Measurements from ENCODE around the gene KCNG3.

Gene KCNG3

DNA sequence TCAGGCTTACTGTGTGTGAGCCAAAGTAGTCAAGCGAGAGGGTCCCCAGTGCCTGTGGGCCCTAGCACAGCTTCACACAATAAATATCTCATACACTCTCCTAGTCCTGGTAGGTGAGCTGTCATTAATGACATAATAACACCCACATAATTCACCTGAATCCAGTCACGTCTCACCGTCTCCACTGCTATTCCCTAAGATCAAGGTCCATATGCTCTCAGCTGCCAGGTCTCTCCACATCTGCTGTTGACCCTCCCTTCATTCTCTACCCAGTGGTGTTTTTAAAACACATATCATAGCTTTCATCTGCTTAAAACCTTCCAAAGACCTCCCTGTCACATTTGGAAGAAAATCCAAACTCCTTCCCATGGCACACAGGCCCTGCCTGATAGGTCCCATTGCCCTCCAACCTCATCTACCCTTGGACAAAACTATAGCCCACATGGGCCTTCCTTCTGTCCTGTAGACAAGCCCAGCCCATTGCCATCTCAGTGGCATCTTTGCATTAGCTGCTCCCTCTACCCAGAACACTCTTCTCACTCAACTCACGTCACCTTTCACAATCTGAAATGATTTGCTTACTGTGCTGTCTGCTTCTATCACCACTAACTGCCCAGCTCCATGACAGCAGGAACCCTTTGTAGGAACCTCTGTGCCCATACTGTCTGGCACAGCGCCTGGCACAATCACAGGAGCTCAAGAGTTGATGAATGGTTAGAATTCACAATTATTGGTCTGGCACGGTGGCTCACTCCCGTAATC is 7.5 kb downstream of the KCNG3 start:
- no peak for DNase-seq (ENCODE audit: low read depth, low spot score)

DNA sequence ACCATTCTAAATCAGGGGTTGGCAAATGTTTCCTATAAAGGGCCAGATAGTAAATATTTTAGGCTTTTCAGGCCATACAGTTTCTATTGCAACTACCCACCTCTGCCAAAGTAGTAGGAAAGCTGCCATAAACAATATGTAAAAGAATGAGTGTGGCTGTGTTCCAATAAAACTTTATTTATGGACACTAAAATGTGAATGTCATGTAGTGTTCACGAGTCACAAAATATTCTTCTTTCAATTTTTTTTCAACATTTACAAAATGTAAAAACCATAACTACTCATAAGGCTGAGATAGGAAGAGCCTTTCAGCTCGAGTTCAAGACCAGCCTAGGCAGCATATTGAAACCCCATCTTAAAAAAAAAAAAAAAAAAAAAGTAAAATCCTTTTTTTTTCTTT is 13.4 kb downstream of the KCNG3 start:
- DNase-seq (ENCODE audit: low read depth, low spot score) = no peak

DNA sequence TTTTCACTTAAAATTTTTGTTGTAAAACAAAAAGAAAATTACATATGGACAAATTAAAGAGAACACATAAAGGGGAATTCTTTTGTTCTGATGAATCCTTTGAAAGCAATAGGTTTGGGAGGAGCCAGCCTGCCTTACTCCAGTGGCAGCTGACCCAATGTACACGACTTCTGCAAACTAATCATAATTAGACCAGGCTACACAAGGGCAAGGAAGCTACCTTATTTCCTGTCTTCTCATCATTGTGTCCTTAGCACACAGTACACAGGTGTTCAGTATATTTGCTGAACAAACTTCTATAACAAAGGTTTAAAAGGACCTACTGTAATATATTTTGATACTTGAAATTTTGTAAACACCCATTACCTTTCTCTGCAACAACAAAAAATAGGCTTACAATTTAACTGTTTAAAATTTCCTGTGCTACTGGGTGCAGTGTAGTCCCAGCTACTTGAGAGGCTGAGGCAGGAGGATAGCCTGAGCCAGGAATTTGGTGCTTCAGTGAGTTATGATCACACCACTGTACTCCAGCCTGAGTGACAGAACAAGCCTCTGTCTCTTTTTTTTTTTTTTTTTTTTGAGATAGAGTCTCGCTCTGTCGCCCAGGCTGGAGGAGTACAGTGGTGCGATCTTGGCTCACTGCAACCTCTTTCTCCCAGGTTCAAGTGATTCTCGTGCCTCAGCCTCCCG is 18.9 kb downstream of the KCNG3 start:
- DNase-seq (ENCODE audit: low read depth, low spot score) = no peak

DNA sequence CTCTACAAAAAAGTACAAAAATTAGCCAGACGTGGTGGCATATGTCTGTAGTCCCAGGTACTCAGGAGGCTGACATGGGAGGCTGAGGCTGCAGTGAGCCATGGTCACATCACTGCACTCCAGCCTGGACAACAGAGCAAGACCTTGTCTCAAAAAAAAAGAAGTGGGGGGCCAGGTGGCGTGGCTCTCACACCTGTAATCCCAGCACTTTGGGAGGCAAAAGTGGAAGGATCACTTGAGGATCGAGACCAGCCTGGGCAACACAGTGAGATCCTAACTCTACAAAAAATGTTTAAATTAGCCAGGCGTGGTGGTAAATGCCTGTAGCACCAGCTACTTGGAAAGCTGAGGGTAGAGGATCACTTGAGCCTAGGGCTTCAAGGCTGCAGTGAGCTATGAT is 23.1 kb downstream of the KCNG3 start:
- DNase-seq (ENCODE audit: low read depth, low spot score) = no peak

DNA sequence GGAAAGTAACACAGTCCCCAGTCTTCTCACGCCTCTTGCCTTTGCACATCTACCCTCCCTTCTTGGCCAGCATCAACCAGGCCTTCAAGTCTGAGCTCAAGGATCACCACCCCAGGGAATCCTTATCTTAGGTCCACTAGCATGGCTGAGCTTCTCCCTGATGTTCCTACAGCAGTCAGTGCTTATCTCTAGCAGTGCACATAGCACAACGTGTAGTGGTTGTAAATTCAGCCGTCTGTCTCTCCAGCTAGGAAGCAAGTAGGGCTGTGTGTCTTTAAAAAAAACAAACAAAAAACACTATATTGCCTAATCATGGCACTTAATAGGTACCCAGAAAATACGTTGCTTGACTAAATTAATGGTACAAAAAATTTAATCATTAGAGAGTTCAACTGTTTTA is 29.2 kb downstream of the KCNG3 start:
- no peak for DNase-seq (ENCODE audit: low read depth, low spot score)

DNA sequence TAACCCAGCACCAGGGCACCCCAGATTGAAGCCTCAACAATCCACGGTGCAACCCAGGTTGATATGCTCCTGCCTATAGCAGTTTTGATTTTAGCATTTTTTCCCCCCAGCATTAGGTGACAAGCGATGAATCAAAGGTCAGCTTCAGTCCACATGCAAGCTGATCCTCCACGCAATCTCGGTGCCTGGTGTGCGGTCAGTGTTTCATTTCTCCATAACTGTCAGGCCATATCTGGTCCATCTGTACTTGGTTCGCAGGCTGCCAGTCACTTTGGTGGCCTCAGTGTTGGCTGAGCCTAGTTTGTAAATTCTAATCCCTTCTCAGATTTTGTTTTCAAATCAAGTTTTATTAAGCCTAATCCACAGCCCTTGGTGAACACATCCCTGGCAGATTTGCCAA is 30.2 kb downstream of the KCNG3 start:
- no peak for DNase-seq (ENCODE audit: low read depth, low spot score)

DNA sequence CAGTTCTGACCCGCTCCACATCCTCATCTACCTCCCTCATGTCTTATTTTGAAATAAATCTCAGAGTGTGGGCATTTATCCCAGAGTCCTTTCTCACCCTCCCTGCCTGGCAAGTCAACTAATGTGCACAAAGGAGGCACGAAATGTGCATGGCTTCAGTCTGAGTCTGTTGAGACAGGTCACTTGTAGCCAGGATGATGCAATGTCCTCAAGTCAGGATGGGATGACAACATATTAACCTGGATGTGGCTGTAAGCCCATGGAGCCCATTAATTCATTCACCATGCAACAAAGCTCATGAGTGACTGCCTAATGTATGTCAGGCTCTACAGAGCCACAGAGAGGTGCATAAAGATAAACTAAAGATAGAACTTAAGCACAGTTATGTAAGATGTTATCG is 34.5 kb downstream of the KCNG3 start:
- DNase-seq (ENCODE audit: low read depth, low spot score) = no peak

DNA sequence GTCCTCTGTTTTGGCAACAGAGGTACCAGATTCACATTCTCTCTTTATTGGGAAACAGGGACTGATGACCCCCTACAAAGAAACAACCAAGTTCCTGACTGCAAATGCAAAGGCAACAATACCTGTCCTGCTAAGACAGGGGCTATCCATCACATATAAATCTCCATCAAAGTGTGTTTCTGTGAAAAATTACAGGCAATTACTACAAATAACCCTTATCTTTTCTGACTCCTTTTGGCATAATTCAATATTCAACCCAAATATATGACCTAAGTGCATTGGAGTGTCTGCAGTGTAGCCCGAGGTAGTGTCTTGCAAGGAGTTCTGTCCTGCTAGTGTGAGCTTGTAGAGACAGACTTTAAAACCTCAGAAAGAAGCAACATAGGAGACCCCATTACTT is 35.4 kb downstream of the KCNG3 start:
- DNase-seq (ENCODE audit: low read depth, low spot score) = no peak

DNA sequence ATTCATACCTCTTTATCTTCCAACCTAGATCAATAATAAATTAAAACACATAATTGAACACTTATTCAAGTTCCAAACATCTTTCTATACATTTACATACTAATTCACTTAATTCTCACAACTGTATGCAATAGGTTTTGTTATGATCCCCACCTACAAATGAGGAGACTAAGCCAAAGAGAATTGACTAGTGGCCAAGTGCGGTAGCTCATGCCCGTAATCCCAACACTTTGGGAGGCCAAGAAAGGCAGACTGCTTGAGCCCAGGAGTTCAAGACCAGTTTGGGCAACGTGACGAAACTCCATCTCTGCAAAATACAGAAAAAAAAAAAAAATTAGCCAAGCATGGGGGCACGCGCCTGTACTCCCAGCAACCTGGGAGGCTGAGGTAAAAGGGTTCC is 36.8 kb downstream of the KCNG3 start:
- DNase-seq (ENCODE audit: low read depth, low spot score) = no peak

DNA sequence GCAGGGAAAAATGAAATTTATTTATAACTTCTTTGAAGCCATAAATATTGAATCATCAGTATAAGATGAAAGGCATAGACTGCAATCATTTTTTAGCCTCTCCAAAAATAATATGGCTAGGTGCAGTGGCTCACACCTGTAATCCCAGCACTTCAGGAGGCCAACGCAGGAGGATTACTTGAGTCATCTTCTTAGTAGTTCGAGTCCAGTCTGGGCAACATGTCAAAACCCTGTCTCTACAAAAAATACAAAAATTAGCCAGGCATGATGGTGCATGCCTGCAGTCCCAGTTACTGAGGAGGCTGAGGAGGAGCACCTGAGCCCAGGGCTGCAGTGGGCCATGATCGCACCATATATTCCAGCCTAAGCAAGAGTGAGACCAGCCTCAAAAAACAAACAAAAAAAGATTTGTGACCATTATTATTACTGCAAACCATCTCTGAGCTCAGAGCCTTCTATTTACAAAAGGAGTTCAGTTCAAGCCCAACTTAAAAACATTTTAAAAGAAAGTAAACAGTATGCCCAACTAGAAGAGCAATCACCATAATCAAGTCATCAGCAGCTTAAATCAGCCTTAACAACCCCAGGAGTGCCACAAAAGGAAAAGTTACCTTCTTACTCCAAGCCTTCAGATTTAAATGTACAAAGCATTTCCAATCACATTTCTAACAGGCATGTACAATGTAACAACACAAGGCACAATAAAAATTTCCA is 37.5 kb downstream of the KCNG3 start:
- no peak for DNase-seq (ENCODE audit: low read depth, low spot score)

DNA sequence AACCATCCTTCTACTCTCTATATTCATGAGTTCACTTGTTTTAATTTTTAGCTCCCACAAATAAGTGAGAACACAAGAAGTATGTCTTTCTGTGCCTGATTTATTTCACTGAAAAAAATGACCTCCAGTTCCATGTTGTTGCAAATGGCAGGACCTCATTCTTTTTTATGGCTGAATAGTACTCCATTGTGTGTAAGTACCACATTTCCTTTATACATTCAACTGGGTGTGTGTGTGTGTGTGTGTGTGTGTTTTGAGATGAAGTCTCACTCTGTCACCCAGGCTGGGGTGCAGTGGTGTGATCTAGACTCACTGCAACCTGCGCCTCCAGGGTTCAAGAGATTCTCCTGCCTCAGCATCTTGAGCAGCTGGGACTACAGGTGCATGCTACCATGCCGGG is 41.2 kb downstream of the KCNG3 start:
- no peak for DNase-seq (ENCODE audit: low read depth, low spot score)

DNA sequence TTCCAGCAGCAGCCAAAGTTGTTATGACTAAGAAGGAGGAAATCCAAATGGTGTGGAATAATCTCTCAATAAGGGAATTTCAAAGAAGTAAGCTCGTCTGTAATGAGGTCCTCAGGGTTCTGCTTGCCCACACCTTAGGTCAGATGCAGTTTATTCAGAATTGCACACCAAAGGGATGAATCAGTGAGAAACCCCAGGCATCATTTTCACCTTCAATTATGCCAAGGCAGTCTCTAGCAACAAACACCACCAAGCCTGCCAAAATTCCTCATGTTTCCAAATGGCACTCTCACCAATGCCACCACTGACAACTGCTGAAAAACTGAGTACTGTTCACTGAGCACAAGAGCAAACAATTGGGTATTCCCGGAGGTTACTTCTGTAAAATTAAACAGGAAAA is 43.6 kb downstream of the KCNG3 start:
- DNase-seq (ENCODE audit: low read depth, low spot score) = no peak

DNA sequence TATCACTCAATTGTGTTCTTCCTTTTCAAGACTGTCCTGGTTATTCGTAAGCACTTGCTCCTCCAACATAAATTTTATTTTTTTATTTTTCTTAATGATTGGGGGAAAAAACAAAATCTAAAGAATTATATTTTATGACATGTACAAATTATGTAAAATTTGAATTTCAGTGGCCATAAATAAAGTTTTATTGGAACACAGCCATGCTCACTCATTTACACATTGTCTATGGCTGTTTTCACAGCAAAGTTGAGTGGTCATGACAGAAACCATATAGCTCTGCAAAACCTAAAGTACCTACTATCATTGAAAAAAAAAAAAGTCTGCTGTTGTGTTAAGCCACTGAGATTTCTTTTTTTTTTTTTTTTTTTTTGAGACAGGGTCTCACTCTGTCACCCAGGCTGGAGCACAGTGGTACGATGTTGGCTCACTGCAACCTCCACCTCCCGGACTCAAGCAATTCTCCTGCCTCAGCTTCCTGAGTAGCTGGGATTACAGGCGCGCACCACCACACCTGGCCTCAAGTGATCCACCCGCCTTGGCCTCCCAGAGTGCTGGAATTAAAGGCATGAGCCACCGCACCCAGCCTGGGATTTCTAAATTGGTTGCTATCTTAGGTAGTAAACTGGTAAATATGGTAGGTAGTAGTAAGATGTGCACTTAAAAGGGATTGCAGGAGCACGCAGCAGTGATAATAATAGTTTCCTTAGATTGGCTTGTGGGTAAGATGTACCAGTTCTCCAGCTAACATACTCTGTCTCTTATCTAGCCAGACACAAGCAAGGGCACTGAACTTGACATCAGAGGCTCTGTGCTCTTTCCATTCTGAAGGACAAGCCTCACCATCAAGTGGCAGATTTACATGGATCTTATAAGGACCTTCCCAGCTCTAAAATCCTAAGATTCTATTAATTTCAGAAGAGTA is 44.4 kb downstream of the KCNG3 start:
- no peak for DNase-seq (ENCODE audit: low read depth, low spot score)

DNA sequence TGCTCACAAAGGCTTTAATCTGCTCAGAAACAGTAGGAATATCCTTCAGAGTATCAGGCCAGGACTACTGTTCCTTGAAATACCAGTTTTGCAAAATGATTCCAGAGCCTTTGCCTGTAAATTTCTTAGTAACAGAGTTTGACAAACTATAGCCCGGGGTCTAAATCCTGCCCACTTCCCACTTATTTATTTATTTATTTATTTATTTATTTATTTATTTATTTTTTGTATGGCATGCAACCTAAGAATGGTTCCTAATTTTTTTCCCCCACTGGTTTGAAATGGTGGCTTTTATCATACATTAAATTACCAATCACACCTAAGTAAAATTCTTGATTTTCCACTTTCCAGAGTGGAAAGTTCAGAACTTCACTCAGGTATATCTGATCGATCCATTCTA is 45.6 kb downstream of the KCNG3 start:
- no peak for DNase-seq (ENCODE audit: low read depth, low spot score)

DNA sequence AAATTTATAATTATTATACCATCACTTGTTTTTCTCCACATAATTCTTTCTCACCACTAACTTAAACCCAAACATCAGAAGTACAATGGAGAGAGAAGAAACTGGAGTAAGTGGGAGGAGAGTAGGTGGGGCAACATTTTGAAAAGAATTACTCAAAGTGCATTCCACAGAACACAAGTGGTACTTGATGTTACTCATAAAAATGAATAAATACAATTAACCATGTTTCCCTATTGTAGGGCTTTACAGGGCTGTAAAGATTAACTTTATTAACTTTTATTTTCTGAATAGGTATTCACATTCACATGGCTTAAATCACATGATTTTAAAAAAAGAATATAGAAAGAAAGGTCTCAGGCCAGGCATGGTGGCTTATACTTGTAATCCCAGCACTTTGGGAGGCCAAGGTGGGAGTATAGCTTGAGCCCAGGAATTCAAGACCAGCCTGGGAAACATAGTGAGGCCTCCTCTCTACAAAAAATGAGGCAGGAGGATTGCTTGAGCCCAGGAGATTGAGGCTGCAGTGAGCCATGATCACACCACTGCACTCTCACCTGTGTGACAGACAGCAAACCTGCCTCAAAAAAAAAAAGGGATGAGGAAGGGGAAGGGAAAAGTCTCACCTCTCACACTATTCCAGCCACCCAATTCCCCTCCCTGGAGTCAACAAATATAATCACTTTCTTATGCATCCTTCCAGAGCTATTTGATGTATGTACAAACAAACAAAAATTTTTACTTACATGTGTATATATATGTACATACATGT is 47.1 kb downstream of the KCNG3 start:
- DNase-seq (ENCODE audit: low read depth, low spot score) = no peak

DNA sequence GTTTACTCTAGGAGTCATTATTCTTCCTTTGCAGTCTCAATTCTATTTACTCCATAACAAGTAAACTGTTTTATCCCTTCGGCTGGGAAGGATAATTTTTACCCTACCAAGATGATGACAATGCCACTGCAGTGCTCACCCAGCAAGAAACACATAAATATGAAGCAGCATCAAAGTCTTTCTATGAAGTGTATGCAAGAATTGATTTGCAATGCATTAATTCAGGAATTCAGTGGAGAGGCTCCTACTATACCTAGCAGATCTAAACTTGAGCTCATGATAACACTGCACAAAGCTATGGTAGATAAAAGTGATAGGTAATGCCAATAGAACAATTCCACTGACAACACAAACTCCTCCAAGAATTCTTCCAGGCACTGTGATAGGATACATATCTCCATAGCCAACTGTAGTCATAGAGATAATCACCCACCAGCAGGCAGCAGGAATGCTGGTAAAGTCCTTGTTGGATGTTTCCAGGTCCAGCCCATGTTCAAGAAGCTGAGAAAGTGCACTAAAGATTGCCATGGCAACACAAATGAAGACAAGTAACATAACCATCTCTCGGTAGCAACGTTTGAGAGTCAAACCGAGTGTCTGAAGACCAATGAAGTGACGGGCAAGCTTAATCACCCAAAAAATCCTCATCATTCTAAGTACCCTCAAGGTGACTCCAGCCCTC is 49.9 kb downstream of the KCNG3 start:
- DNase-seq (ENCODE audit: low read depth, low spot score) = no peak

DNA sequence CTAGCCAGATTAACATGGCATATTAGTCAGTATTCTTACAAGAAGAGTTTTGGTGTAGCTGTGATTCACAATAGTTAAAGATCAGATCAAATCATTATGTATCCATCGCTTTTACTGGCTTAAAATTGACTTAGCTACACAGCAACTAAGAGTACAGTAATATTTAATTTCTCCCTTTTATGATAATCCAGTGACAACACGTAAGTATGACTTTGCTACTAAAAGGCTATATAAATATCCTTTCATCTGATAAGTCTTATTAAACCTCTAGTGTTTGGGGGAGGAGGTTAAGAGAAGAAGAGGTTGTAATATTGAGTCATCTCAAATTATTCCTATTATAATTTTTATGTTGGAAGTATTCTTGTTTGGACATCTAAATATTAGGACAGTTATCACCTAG is 51.0 kb downstream of the KCNG3 start:
- no peak for DNase-seq (ENCODE audit: low read depth, low spot score)

DNA sequence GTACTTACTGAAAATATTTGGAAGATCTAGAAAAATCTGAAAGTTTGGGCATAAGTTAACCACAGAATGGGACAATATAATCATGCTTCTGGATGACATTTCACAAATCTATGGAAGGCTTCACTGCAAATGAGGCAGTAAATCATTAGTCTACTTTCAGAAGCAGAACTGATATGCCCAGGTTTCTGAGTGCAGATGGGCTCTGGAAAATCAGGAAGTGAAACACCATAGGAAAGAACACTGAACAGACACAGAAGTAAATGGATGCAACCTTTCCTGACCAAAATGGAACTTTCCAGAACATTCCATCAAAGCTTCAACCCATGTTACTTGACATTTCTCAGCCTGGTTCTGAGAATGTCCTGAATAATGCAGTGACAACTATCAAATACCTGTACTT is 55.1 kb downstream of the KCNG3 start:
- no peak for DNase-seq (ENCODE audit: low read depth, low spot score)

DNA sequence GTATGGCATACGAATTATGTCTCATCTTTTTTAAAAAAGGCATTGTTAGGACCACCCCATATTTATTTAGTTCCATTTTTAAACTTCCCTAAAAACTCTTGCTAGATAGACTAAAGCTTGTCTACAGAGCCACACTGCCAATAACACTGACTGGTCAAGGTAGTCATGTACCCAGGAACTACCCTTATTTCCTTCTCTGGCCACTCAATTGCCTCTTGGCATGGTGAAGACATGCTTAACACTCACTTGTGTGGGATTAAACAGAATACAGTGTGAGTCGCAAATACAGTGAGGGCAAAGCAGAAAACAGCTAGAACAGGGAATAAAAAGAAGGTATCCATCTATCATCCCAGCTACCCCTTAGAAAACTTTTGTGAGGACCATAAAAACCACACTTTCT is 57.4 kb downstream of the KCNG3 start:
- no peak for DNase-seq (ENCODE audit: low read depth, low spot score)

DNA sequence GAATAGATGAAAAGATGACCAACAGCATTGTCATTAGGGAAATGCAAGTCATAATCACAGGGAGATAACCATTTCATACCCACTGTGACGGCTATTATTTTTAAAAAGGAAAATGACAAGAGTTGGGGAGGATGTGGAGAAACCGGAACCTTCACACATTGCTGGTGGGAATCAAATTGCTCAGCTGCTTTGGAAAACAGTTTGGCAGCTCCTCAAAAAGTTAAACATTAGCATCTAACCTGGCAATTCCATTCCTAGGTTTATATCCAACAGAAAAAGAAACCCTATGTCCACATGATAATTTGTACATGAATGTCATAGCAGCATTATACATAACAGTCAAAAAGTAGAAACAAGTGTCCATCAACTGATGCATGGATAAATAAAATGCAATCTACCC is 58.2 kb downstream of the KCNG3 start:
- DNase-seq (ENCODE audit: low read depth, low spot score) = no peak

DNA sequence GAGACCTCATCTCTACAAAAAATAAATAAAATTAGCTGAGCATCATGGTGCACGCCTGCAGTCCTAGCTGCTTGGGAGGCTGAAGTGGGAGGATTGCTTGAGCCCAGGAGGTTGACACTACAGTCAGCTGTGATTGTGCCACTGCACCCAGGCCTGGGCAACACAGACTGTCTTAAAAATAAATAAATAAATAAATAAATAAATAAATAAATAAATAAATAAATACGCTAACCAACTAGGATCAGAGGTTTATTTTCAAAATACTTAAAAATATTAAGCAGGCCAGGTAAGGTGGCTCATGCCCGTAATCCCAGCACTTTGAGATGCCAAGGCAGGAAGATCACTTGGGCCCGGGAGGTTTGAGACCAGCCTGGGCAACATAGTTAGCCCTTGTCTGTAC is 63.6 kb downstream of the KCNG3 start:
- no peak for DNase-seq (ENCODE audit: low read depth, low spot score)

Data from activated naive CD8-positive, alpha-beta T cell treated with anti-CD3 and anti-CD28 coated beads, Interleukin-2, amount 50 U/mL, for 16 hours (primary cell).